MM.1S (cell line): ENCODE measurements around the gene GRWD1.

Experiments
- EZH2 ChIP-seq: fragments of 300-600 bp; sonication (generic); optimal IDR thresholded peaks from 2 replicates; pipeline ENCODE3; 2017; ENCODE audit warnings: low read depth, mild to moderate bottlenecking, antibody characterized with exemption, low read length, mixed read lengths
- TF ChIP-seq, protein P1 (sequence below): fragments of 300-600 bp; sonication (generic); IDR thresholded peaks from 2 replicates; pipeline ENCODE4 v1.5.1; 2016; ENCODE audit warnings: antibody characterized with exemption, low read length, mixed read lengths

DNA sequence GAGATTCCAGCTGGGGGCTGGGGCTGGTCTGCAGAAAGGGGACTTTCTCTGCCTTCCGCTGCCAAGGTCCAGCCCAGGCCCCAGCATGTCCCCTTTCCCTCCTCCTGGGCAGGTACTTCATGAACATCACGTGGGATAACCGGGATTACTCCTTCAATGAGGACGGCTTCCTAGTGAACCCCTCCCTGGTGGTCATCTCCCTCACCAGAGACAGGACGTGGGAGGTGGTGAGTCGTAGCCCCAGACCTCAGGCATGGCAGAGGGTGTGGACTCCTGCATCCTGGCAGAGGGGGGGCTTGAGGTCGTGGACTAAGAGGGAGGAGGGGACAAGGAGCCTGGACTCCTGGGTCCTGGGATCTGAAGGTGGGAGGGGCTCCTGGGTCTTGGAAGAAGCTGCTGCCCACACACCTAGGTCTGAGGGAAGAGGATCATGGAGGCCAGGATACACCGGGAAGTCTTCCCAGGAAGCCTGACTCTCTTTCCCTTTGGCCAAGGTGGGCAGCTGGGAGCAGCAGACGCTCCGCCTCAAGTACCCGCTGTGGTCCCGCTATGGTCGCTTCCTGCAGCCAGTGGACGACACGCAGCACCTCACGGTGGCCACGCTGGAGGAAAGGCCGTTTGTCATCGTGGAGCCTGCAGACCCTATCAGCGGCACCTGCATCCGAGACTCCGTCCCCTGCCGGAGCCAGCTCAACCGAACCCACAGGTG is 31.8 kb upstream of the GRWD1 start:
- TF ChIP-seq, protein P1, sequence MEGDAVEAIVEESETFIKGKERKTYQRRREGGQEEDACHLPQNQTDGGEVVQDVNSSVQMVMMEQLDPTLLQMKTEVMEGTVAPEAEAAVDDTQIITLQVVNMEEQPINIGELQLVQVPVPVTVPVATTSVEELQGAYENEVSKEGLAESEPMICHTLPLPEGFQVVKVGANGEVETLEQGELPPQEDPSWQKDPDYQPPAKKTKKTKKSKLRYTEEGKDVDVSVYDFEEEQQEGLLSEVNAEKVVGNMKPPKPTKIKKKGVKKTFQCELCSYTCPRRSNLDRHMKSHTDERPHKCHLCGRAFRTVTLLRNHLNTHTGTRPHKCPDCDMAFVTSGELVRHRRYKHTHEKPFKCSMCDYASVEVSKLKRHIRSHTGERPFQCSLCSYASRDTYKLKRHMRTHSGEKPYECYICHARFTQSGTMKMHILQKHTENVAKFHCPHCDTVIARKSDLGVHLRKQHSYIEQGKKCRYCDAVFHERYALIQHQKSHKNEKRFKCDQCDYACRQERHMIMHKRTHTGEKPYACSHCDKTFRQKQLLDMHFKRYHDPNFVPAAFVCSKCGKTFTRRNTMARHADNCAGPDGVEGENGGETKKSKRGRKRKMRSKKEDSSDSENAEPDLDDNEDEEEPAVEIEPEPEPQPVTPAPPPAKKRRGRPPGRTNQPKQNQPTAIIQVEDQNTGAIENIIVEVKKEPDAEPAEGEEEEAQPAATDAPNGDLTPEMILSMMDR: no peak
- no peak for TF ChIP-seq EZH2
